HepG2 (cell line): ENCODE measurements around the gene AKR1B15. TPM values are rescaled to one million over a fixed set of nuclear protein-coding genes. Genes with fewer than 3 reads are reported as not detected.

Source experiments
- ATAC-seq: fragments of 200-7000 bp; cut with Tn5 transposase; 3 replicates; pipeline ENCODE4 v1.9.1; 2020; ENCODE audit warnings: mild to moderate bottlenecking, moderate library complexity
- BruUV-seq: library from RNA; stranded (reverse); fragments of 400-500 nt; replicated peaks from 2 replicates; lab custom pipeline; 2021; lab: Mats Ljungman, UMichigan
- CTCF ChIA-PET: fragments of 300-600 bp; formaldehyde crosslinking; extraction: SDS; loops from one replicate; lab custom pipeline; 2021; ENCODE audit warnings: low total read pairs, inconsistent platforms, low intra/inter-chr PET ratio; lab: Yijun Ruan, JAX
- POLR2A ChIA-PET: fragments of 350-600 bp; sonication (Branson Sonifier 250); formaldehyde crosslinking; loops from one replicate; lab custom pipeline; 2020; ENCODE audit warnings: antibody characterized with exemption, inconsistent platforms; lab: Yijun Ruan, JAX
- DNase-seq: peaks from one replicate; pipeline ENCODE4 v3.0.0-alpha.2; 2015; ENCODE audit warnings: low spot score
- FAIRE-seq: peaks from 3 replicates; lab custom pipeline; 2011; peaks lifted over from hg19 to GRCh38; lab: Jason Lieb, UNC
- H2AFZ ChIP-seq: one replicate; pipeline ENCODE4 v1.6.1; 2011; ENCODE audit warnings: low read length, inconsistent platforms
- H3K27ac ChIP-seq: fragments of 300-600 bp; 3 replicates; pipeline ENCODE4 v1.8.0; 2011; ENCODE audit warnings: mixed run types, mild to moderate bottlenecking, mixed read lengths, low read length, inconsistent platforms; ENCODE audit not compliant: insufficient read depth; ENCODE audit errors: extremely low read length
- H3K27me3 ChIP-seq, 2 experiments: fragments of 200-600 bp in 1 of 2; 2 replicates in 1 of 2; 3 replicates in 1 of 2; pipeline versions ENCODE4 v1.6.0 to v1.8.0; 2011; ENCODE audit warnings: low read length in 2 of 2, mild to moderate bottlenecking in 2 of 2, moderate library complexity in 2 of 2, inconsistent platforms in 1 of 2; ENCODE audit not compliant: insufficient read depth in 2 of 2, control insufficient read depth in 1 of 2
- H3K36me3 ChIP-seq, 2 experiments: fragments of 200-600 bp in 1 of 2; replicated peaks in 1 of 2; 2 replicates in 1 of 2; 3 replicates in 1 of 2; pipeline versions ENCODE4 v1.5.1 to v1.8.0; 2011; ENCODE audit warnings: low read length in 2 of 2, inconsistent platforms in 1 of 2; ENCODE audit not compliant: insufficient read depth in 2 of 2, control insufficient read depth in 1 of 2
- H3K4me1 ChIP-seq: 2 replicates; pipeline ENCODE4 v1.5.1; 2012; ENCODE audit warnings: low read length, inconsistent platforms; ENCODE audit not compliant: insufficient read depth
- H3K4me2 ChIP-seq: 2 replicates; pipeline ENCODE4 v1.6.0; 2011; ENCODE audit warnings: low read depth, low read length, inconsistent platforms
- H3K4me3 ChIP-seq, 3 experiments: fragments of 200-600 bp in 1 of 3; sonication (generic), shearing (Covaris generic) in 1 of 3; replicated peaks in 1 of 3; 2 replicates each; pipeline ENCODE4 v1.5.1; 2011 to 2016; ENCODE audit warnings: low read length in 3 of 3, inconsistent platforms in 2 of 3, low read depth in 2 of 3, mild to moderate bottlenecking in 2 of 3, control low read depth in 1 of 3, mixed read lengths in 1 of 3; ENCODE audit not compliant: insufficient read depth in 1 of 3
- H3K79me2 ChIP-seq: one replicate; pipeline ENCODE4 v1.6.1; 2011; ENCODE audit warnings: low read length, inconsistent platforms; ENCODE audit not compliant: insufficient read depth
- H3K9ac ChIP-seq: 2 replicates; pipeline ENCODE4 v1.6.0; 2011; ENCODE audit warnings: mild to moderate bottlenecking, low read depth, low read length, inconsistent platforms; ENCODE audit not compliant: insufficient read depth
- H3K9me3 ChIP-seq: 2 replicates; pipeline ENCODE4 v1.5.1; 2012; ENCODE audit warnings: mild to moderate bottlenecking, low read length
- H4K20me1 ChIP-seq: 2 replicates; pipeline ENCODE4 v1.6.0; 2011; ENCODE audit warnings: inconsistent platforms, mild to moderate bottlenecking, low read length, moderate library complexity; ENCODE audit not compliant: insufficient read depth
- DDIT3 ChIP-seq: sonication (generic); formaldehyde crosslinking; IDR thresholded peaks from 2 replicates; pipeline ENCODE4 v1.4.0; 2020; ENCODE audit warnings: mild to moderate bottlenecking, missing genetic modification reagents
- MNT ChIP-seq: fragments of 450-650 bp; IDR thresholded peaks from 2 replicates; pipeline ENCODE4 v1.6.1; 2016
- NCOA2 ChIP-seq: sonication (generic); formaldehyde crosslinking; IDR thresholded peaks from 2 replicates; pipeline ENCODE4 v1.8.0; 2022; ENCODE audit warnings: inconsistent platforms
- POLR2G ChIP-seq: fragments of 200-400 bp; formaldehyde crosslinking; IDR thresholded peaks from 2 replicates; pipeline ENCODE4 v1.6.1; 2018; ENCODE audit warnings: mild to moderate bottlenecking, low read depth, low read length, moderate library complexity
- WIZ ChIP-seq: sonication (generic); formaldehyde crosslinking; IDR thresholded peaks from 2 replicates; pipeline ENCODE4 v1.5.1; 2020; ENCODE audit warnings: mild to moderate bottlenecking, missing genetic modification reagents
- ZBTB49 ChIP-seq: sonication (generic); formaldehyde crosslinking; IDR thresholded peaks from 2 replicates; pipeline ENCODE4 v1.4.0; 2020; ENCODE audit warnings: missing genetic modification reagents, borderline replicate concordance
- WGBS: methylation state at CpG from one replicate; pipeline ENCODE4 v1.1.6; 2017; ENCODE audit warnings: low lambda C conversion rate; 5-methylcytosine and 5-hydroxymethylcytosine counted together
- in situ Hi-C: cut with HindIII; loops from 2 replicates; pipeline ENCODE4 v1.10.0; 2017; ENCODE audit warnings: low pct_unique_long_range_greater_than_20kb; ENCODE audit not compliant: extremely low pct_ligation_motif_present
- intact Hi-C: fragments of 100-400 bp; cut with micrococcal nuclease; formaldehyde crosslinking; loops from one replicate; pipeline ENCODE4 v1.10.0; 2022; ENCODE audit not compliant: unreplicated experiment
- polyA plus RNA-seq, 8 experiments: library from polyadenylated mRNA; depleted of rRNA in 3 of 8; stranded (reverse) in 7 of 8; unstranded in 1 of 8; fragments of >200 nt; fragmentation: Illumina TruSeq in 4 of 8; extraction: Trizol in 4 of 8; gene quantifications; 2 replicates each; pipeline versions ENCODE4 v1.2.1 to v1.2.3, GENCODE V29; 2011 to 2016; ENCODE audit warnings: low read depth in 4 of 8, missing spikeins in 1 of 8, mixed read lengths in 1 of 8; ENCODE audit not compliant: insufficient read depth in 1 of 8
- total RNA-seq, 5 experiments: library from RNA; depleted of rRNA; stranded (reverse); fragments of >200 nt; fragmentation: Illumina TruSeq; extraction: Trizol; gene quantifications; 2 replicates each; pipeline ENCODE4 v1.2.3, GENCODE V29; 2016; ENCODE audit warnings: low read depth in 1 of 5

The AKR1B15 gene
- total and polyA plus RNA-seq, 2 of the 13 experiments (the other 11 are each of a cell fraction or from before 2014, with no cell fraction given): 0.77 TPM; not detected in 1

DNA sequence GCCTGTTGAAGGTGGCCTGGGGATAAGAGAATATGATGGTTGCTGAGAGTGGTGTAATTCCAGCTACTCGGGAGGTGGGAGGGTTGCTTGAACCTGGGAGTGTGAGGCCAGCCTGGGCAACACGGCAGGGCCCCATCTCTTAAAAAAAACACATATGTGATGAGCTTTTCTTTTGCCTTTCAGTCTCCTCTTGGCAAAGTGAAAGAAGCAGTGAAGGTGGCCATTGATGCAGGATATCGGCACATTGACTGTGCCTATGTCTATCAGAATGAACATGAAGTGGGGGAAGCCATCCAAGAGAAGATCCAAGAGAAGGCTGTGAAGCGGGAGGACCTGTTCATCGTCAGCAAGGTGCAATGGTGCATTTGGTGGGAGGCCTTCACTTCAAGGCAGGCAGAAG is 18.4 kb upstream of the AKR1B15 start (continued):
- no peak for TF ChIP-seq ZBTB49 (CRISPR knock-in tag)
- no peak for TF ChIP-seq DDIT3 (CRISPR knock-in tag)

DNA sequence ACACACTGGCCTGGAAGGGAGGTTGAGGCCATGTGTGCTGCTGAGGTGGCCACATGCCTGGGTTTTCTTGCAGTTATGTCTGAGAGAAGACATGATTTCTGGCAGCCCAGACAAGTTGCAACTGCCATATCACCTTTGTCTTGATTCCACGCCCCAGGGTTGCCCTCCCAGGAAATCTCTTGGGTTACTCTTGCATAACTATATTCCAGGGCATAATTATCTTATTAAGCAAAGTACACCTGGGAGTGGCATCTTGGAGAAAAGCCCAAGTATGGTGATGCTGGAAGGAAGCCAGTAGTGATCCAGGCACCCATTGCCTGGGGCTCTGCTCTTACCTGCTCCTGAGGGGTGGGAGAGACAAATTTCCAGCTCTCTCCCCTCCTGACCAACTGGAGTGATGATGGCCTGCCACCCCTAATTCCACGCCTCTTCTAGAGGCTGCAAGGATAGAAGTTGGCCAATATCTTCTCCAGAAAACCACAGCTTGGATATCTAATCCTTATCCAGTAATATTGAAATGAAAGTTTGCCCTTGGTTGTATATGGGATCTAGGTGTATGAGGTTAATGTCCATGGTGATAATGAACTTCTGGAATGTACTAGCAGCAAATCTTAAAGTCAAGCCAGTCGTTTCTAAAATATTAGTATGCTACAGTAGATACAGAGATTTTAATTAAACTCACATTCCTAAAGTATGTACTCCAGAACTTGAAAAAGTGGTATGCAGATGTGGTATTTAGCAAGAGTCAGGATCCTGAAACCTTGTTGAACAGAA is 16.5 kb upstream of the AKR1B15 start:
- FAIRE-seq: no peak

More for the DNA sequence above, 16.5 kb upstream of the AKR1B15 start:
- CTCF ChIA-PET: no interaction called here
- Histone ChIP-seq H3K9ac (no peak overlapping the region), H4K20me1 (no peaks in the 10 kb centered on the region), H3K79me2 (peaks cover 2% of the 10 kb centered on the region), H3K4me3 (no peak overlapping the region), H3K27ac (no peak overlapping the region), H3K27me3 (no peaks in the 10 kb centered on the region), H2AFZ (no peak overlapping the region), H3K36me3 (0 out of 5 replicates have a peak, but pooled peaks cover 0 to 5% of the 10 kb centered on the region in 2 experiments), H3K4me2 (no peak overlapping the region), H3K9me3 (no peaks in the 10 kb centered on the region), H3K4me1 (peaks cover 30% of the 10 kb centered on the region)
- no peak for ATAC-seq
- DNase-seq: no peak
- in situ Hi-C loops (no loop called here), intact Hi-C loops (no loop called here)
- no TSS peak for BruUV-seq
- WGBS: 81% methylated on average over 3 of the region's 3 CpGs
- POLR2A ChIA-PET: no interaction called here
- TF ChIP-seq MNT (peak; percentile 35; the same call in 1 of the 2 replicates), WIZ (CRISPR knock-in tag) (no peak), POLR2G (peak; percentile 52; the same call in 1 of the 2 replicates), NCOA2 (no peak)
